HG03159 (cell line): ENCODE results near the gene APPBP2.

Experiments
- ATAC-seq: cut with Tn5 transposase; IDR thresholded peaks from one replicate; pipeline ENCODE4 v1.9.1; 2021; ENCODE audit warnings: mild to moderate bottlenecking, moderate library complexity; ENCODE audit not compliant: unreplicated experiment

APPBP2 gene

DNA sequence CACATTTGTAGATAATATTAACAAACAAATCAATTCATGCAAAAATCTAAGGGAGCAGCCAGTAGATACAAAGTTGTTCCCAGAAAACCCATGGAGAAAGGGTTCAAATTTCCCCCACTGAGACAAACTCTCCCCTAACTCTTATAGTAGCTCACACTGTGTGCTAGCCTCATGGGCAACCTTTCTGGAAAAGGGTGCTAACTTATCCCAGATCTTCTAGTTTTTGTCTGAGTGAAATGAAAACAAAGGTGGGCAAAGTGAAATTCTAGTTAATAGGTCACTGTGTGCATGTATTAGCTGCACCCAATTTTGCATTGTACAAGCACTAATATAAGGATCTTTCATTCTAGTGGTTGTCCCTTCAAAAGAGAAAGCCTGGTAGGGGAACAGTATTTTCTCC lies 124.2 kb downstream of the APPBP2 start:
- no peak for ATAC-seq

DNA sequence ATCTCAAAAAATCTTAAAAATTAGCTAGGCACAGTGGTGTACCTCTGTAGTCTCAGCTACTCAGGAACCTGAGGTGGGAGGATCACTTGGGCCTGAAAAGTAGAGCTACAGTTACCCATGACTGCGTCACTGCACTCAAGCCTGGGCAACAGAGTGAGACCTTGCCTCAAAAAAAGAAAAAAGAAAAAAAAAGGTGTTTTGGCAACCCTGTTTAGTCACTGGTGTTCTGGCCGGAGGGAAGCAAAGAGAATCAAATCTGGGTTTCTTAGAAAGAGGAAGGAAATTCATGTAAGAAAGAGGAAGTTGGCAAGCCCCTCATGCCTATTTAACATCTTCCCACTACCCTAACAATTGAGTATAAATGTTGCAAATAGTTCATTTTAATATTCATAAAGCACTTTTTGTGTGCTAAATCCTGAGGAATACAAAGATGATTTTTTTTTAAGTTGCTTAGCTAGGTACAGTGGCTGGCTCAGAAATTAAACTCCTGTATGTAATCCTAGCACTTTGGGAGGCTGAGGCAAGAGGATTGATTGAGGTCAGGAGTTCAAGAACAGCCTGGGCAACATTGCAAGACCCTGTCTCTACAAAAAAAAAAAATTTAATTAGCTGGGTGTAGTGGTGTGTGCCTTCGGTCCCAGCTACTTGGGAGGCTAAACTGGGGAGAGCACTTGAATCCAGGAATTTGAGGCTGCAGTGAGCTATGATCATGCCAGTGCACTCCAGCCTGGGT lies 127.6 kb downstream of the APPBP2 start:
- ATAC-seq = peak; percentile 70

DNA sequence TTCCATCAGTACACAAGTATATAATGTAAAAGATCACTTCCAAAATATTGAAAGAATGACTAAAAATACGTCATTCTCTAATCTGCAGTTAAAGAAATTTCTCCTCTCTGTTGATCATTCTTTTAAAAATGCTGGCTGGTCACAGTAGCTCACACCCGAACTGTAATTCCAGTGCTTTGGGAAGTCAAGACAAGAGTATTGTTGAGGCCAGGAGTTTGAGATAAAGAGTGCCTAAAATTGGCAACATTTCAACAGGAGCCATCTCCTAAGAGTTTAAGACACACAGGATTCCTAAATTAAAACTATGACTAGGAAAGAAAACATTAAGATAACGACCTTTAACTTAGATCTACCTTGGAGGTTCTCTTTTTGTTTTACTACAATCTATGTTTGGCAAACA lies 129.6 kb downstream of the APPBP2 start:
- no peak for ATAC-seq

DNA sequence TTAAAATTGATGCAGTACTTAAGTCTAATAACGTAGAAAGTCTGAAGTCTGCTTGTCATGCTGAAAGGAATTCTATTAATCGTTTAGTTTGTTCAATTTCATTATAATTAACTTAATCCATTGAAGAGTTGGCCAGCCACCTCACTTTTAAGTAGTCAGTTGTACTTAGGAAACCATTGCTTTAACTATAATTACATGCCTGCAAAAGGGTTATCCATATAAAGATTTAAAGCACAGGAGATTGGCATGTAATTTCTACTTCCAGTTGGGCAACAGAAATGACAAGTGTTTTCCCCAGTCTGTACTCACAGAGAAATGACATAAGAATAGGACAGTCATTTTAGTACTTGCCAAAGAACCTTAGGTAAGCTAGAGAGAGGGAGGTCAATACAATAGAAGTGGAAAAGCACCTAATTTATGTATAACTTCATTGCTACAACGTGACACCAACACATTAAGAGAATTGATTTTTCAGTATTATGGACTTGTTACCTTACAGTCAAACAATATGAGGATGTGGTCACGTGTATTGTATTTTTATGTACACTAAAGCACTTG lies 130.5 kb downstream of the APPBP2 start:
- ATAC-seq = no peak

DNA sequence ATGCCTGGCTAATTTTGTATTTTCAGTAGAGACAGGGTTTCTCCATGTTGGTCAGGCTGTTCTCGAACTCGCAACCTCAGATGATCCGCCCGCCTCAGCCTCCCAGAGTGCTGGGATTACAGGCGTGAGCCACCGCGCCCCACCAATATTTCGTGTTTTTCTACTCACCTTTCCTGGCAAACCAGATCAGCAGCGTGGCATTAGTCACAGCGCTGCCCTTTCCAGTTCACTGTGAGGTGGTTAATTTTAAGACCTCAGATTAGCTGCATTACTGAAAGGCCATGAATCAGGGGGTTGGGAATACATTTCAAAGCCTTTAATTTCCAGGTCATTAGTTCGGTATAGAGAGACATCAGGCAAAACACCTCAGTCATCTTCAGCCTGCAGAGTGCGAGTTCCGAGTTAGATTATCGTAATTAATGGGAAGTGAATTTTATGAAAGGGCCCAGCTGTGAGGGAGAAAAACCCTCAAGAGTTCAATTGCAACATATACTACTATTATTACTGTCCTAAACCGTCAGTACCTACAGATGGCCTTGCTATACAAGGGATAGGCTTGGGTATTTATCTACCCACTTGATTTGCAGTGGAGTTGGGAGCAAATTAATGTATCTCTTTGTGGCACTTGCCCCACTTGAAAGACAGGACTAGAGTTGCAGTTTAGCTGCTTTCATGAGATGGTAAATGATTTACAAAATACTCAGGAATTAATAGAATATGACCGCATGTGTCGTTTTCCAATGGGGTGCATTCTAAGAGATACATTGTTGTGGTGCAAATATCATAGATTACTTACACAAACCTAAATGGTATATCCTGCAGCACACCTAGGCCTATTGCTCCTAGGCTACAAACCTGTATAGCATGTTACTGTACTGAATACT lies 132.0 kb downstream of the APPBP2 start:
- ATAC-seq = no peak
